Activated CD4-positive, alpha-beta T cell treated with anti-CD3 and anti-CD28 coated beads for 36 hours (primary cell): ENCODE measurements around the gene WDPCP. TPM values are rescaled to one million over a fixed set of nuclear protein-coding genes. Genes with fewer than 3 reads are reported as not detected.
"Not testable (repeated sequence)": the region's sequence is repeated elsewhere in the genome, so short reads cannot be mapped to it uniquely, and the experiment has no call there.

ENCODE experiments used
- ATAC-seq: fragments of 200-7000 bp; cut with Tn5 transposase; one replicate; pipeline ENCODE4 v1.10.0; 2021; ENCODE audit warnings: mild to moderate bottlenecking, moderate library complexity
- CTCF ChIA-PET: fragments of 350-600 bp; sonication (Branson Sonifier 250); formaldehyde crosslinking; loops from one replicate; lab custom pipeline; 2021; ENCODE audit warnings: antibody characterized with exemption; lab: Charles Lee
- POLR2A ChIA-PET: fragments of 350-600 bp; sonication (Branson Sonifier 250); formaldehyde crosslinking; loops from one replicate; lab custom pipeline; 2021; ENCODE audit warnings: antibody characterized with exemption, inconsistent platforms; lab: Charles Lee
- DNase-seq: peaks from one replicate; pipeline ENCODE4 v3.0.0-alpha.2; 2020
- H3K27ac Mint-ChIP-seq: one replicate; pipeline ENCODE4 v1.8.0; 2021; ENCODE audit warnings: mixed read lengths
- H3K27me3 Mint-ChIP-seq: one replicate; pipeline ENCODE4 v1.8.0; 2021; ENCODE audit warnings: mixed read lengths
- H3K36me3 Mint-ChIP-seq: one replicate; pipeline ENCODE4 v1.8.0; 2021; ENCODE audit warnings: low read depth, mixed read lengths
- H3K4me1 Mint-ChIP-seq: one replicate; pipeline ENCODE4 v1.8.0; 2021; ENCODE audit warnings: mixed read lengths
- H3K4me3 Mint-ChIP-seq: one replicate; pipeline ENCODE4 v1.8.0; 2021; ENCODE audit warnings: mild to moderate bottlenecking, moderate library complexity, mixed read lengths
- H3K9me3 Mint-ChIP-seq: one replicate; pipeline ENCODE4 v1.8.0; 2021; ENCODE audit warnings: low read depth, mixed read lengths
- intact Hi-C, 2 experiments: fragments of 100-400 bp; cut with DNase I in 1 of 2; cut with micrococcal nuclease in 1 of 2; formaldehyde crosslinking; loops; one replicate each; pipeline versions ENCODE4 v1.14.2 to v1.15.1; 2022 to 2024; cut with DNase I, micrococcal nuclease
- total RNA-seq, 2 experiments: library from RNA; stranded (reverse); gene quantifications; one replicate each; pipeline ENCODE4 v1.2.3, GENCODE V29; 2021

WDPCP gene
- total RNA-seq, 2 experiments from 2014 or later: 6.5 to 8.2 TPM

- DNase-seq: no peak
- no peak overlapping the region for H3K4me3 Mint-ChIP-seq
- H3K36me3 Mint-ChIP-seq: no peaks in the 10 kb centered on the region
- peaks cover 4% of the 10 kb centered on the region for H3K27me3 Mint-ChIP-seq
- intact Hi-C loops: loop anchor here in 1 of 2 experiments (5.0 kb wide), 1 partner anchor 242 kb away; no protein-coding TSS in a partner anchor
- H3K4me1 Mint-ChIP-seq: peaks cover 3% of the 10 kb centered on the region
- ChIA-PET CTCF (interaction anchor here (0.9 kb wide), 1 partner anchor 14 kb away, joined by 3 read pairs; no protein-coding TSS in a partner anchor), POLR2A (no interaction called here)
- H3K27ac Mint-ChIP-seq: no peak overlapping the region
- no peak for ATAC-seq
- no peaks in the 10 kb centered on the region for H3K9me3 Mint-ChIP-seq
These were observed 26.2 kb upstream of the WDPCP start for GRCh38 chr2:63614448-63614968.

GRCh38 chr2:63613391-63613901 lies 25.2 kb upstream of the WDPCP start:
- ChIA-PET POLR2A (no interaction called here), CTCF (no interaction called here)
- DNase-seq (no peak), ATAC-seq (no peak)
- Mint-ChIP-seq H3K9me3 (no peaks in the 10 kb centered on the region), H3K4me1 (peaks cover 3% of the 10 kb centered on the region), H3K27me3 (peaks cover 3% of the 10 kb centered on the region), H3K36me3 (no peaks in the 10 kb centered on the region), H3K27ac (no peak overlapping the region), H3K4me3 (no peak overlapping the region)
- intact Hi-C loops: loop anchor here in 1 of 2 experiments (5.0 kb wide), 1 partner anchor 241 kb away; no protein-coding TSS in a partner anchor

- H3K27me3 Mint-ChIP-seq: peaks cover 2% of the 10 kb centered on the region
- H3K9me3 Mint-ChIP-seq: no peaks in the 10 kb centered on the region
- no peak overlapping the region for H3K4me3 Mint-ChIP-seq
- H3K27ac Mint-ChIP-seq: no peak overlapping the region
- ATAC-seq (no peak), DNase-seq (no peak)
- intact Hi-C loops: loop anchor here in 1 of 2 experiments (5.0 kb wide), 1 partner anchor 238 kb away; no protein-coding TSS in a partner anchor
- peaks cover 3% of the 10 kb centered on the region for H3K4me1 Mint-ChIP-seq
- ChIA-PET CTCF (interaction anchor here (0.7 to 1.5 kb wide), 2 partner anchors 17 to 22 kb away, joined by 3 to 5 read pairs; partner anchors contain the start of genes MDH1 and WDPCP), POLR2A (no interaction called here)
- peaks cover 15% of the 10 kb centered on the region for H3K36me3 Mint-ChIP-seq
These were observed 22.2 kb upstream of the WDPCP start for GRCh38 chr2:63610525-63610924.

GRCh38 chr2:63608865-63609264 lies 20.6 kb upstream of the WDPCP start:
- CTCF ChIA-PET, H3K4me1 Mint-ChIP-seq, H3K9me3 Mint-ChIP-seq, H3K27ac Mint-ChIP-seq, H3K4me3 Mint-ChIP-seq, intact Hi-C loops, ATAC-seq, DNase-seq, POLR2A ChIA-PET, H3K27me3 Mint-ChIP-seq: not testable (repeated sequence)
- H3K36me3 Mint-ChIP-seq: peaks cover 27% of the 10 kb centered on the region

GRCh38 chr2:63604666-63605065 lies 16.4 kb upstream of the WDPCP start:
- Mint-ChIP-seq H3K4me1 (no peaks in the 10 kb centered on the region), H3K27ac (no peak overlapping the region), H3K9me3 (no peaks in the 10 kb centered on the region), H3K4me3 (no peak overlapping the region), H3K27me3 (no peaks in the 10 kb centered on the region), H3K36me3 (peaks cover 48% of the 10 kb centered on the region)
- no peak for ATAC-seq
- POLR2A ChIA-PET: no interaction called here
- intact Hi-C loops: no loop called here
- DNase-seq: no peak
- CTCF ChIA-PET: interaction anchor here (1.0 to 1.7 kb wide), 2 partner anchors 12 to 14 kb away, joined by 4 read pairs; no protein-coding TSS in a partner anchor

GRCh38 chr2:63600881-63601460 lies 12.7 kb upstream of the WDPCP start:
- CTCF ChIA-PET: interaction anchor here (0.7 to 1.7 kb wide), 2 partner anchors 11 to 14 kb away, joined by 3 read pairs; no protein-coding TSS in a partner anchor
- no peak overlapping the region for H3K27ac Mint-ChIP-seq
- no peak for DNase-seq

GRCh38 chr2:63598981-63599380 lies 10.7 kb upstream of the WDPCP start:
- ATAC-seq (no peak), DNase-seq (no peak)
- POLR2A ChIA-PET: interaction anchor here (1.2 kb wide), 1 partner anchor 10 kb away, joined by 3 read pairs; the partner anchor contains the start of genes MDH1 and WDPCP

More at GRCh38 chr2:63600881-63601460, 12.7 kb upstream of the WDPCP start:
- Mint-ChIP-seq H3K9me3 (no peaks in the 10 kb centered on the region), H3K36me3 (peaks cover 52% of the 10 kb centered on the region), H3K4me1 (peaks cover 4% of the 10 kb centered on the region), H3K27me3 (no peaks in the 10 kb centered on the region), H3K4me3 (no peak overlapping the region)
- POLR2A ChIA-PET: no interaction called here
- no peak for ATAC-seq
- intact Hi-C loops: no loop called here

GRCh38 chr2:63596401-63596883 lies 8.2 kb upstream of the WDPCP start:
- Mint-ChIP-seq H3K4me1 (peaks cover 13% of the 10 kb centered on the region), H3K27me3 (no peaks in the 10 kb centered on the region), H3K27ac (no peak overlapping the region), H3K9me3 (no peaks in the 10 kb centered on the region), H3K4me3 (no peak overlapping the region), H3K36me3 (peaks cover 44% of the 10 kb centered on the region)
- CTCF ChIA-PET: interaction anchor here (1.2 kb wide), 1 partner anchor 265 kb away, joined by 3 read pairs; no protein-coding TSS in a partner anchor
- intact Hi-C loops: no loop called here
- ATAC-seq: no peak
- POLR2A ChIA-PET: no interaction called here
- no peak for DNase-seq

More at GRCh38 chr2:63598981-63599380, 10.7 kb upstream of the WDPCP start:
- H3K27ac Mint-ChIP-seq: no peak overlapping the region
- intact Hi-C loops: no loop called here
- H3K9me3 Mint-ChIP-seq: no peaks in the 10 kb centered on the region
- H3K4me1 Mint-ChIP-seq: peaks cover 5% of the 10 kb centered on the region
- CTCF ChIA-PET: no interaction called here
- H3K36me3 Mint-ChIP-seq: peaks cover 47% of the 10 kb centered on the region
- H3K27me3 Mint-ChIP-seq: no peaks in the 10 kb centered on the region
- no peak overlapping the region for H3K4me3 Mint-ChIP-seq

GRCh38 chr2:63594660-63595059 lies 6.4 kb upstream of the WDPCP start:
- intact Hi-C loops: no loop called here
- peaks cover 29% of the 10 kb centered on the region for H3K4me1 Mint-ChIP-seq
- ChIA-PET POLR2A (no interaction called here), CTCF (interaction anchor here (0.7 kb wide), 1 partner anchor 24 kb away, joined by 3 read pairs; no protein-coding TSS in a partner anchor)
- DNase-seq (no peak), ATAC-seq (no peak)
- H3K27me3 Mint-ChIP-seq: no peaks in the 10 kb centered on the region
- H3K36me3 Mint-ChIP-seq: peaks cover 42% of the 10 kb centered on the region
- H3K4me3 Mint-ChIP-seq: no peak overlapping the region
- no peak overlapping the region for H3K27ac Mint-ChIP-seq
- H3K9me3 Mint-ChIP-seq: no peaks in the 10 kb centered on the region

- no peaks in the 10 kb centered on the region for H3K9me3 Mint-ChIP-seq
- POLR2A ChIA-PET: no interaction called here
- no peak overlapping the region for H3K4me3 Mint-ChIP-seq
- CTCF ChIA-PET: interaction anchor here (0.7 to 1.2 kb wide), 2 partner anchors 8 to 13 kb away, joined by 3 to 4 read pairs; no protein-coding TSS in a partner anchor
- no peak overlapping the region for H3K27ac Mint-ChIP-seq
- H3K4me1 Mint-ChIP-seq: peaks cover 40% of the 10 kb centered on the region
- ATAC-seq (no peak), DNase-seq (no peak)
- intact Hi-C loops: no loop called here
- peaks cover 32% of the 10 kb centered on the region for H3K36me3 Mint-ChIP-seq
- H3K27me3 Mint-ChIP-seq: no peaks in the 10 kb centered on the region
These were observed 3.4 kb upstream of the WDPCP start for GRCh38 chr2:63591566-63592175.
